ENCODE data around the gene PDE6B.
"Not testable (repeated sequence)": the region's sequence is repeated elsewhere in the genome, so short reads cannot be mapped to it uniquely, and the experiment has no call there.

PDE6B gene

GRCh38 chr4:706083-706633 is 80.8 kb downstream of the PDE6B start:
- not testable (repeated sequence) for ATAC-seq

GRCh38 chr4:706834-707598 is 81.6 kb downstream of the PDE6B start:
- no peak for ATAC-seq

- no peak for ATAC-seq
Measured at GRCh38 chr4:707929-708630, 82.7 kb downstream of the PDE6B start.

- ATAC-seq: no peak
Measured at GRCh38 chr4:708631-708933, 83.2 kb downstream of the PDE6B start.

GRCh38 chr4:709348-709747 is 84.0 kb downstream of the PDE6B start:
- no peak for ATAC-seq

GRCh38 chr4:710116-710515 is 84.7 kb downstream of the PDE6B start:
- no peak for ATAC-seq

- ATAC-seq: no peak
Measured at GRCh38 chr4:710916-711315, 85.5 kb downstream of the PDE6B start.

- no peak for ATAC-seq
Measured at GRCh38 chr4:712093-712492, 86.7 kb downstream of the PDE6B start.

GRCh38 chr4:712916-713632 is 87.7 kb downstream of the PDE6B start:
- no peak for ATAC-seq

GRCh38 chr4:714087-714486 is 88.7 kb downstream of the PDE6B start:
- ATAC-seq: no peak

GRCh38 chr4:717601-718320 is 92.4 kb downstream of the PDE6B start:
- ATAC-seq: no peak

- ATAC-seq: no peak
Measured at GRCh38 chr4:718460-718859, 93.1 kb downstream of the PDE6B start.

All from activated CD4-positive, CD25-positive, alpha-beta regulatory T cell treated with anti-CD3 and anti-CD28 coated beads, Interleukin-2, amount 50 U/mL, for 24 hours (primary cell).